ENCODE measurements around the gene BLID.

The BLID gene

GRCh38 chr11:122140500-122140899, 24.5 kb upstream of the BLID start:
- DNase-seq (ENCODE audit: low read depth in 2 of 2, low spot score in 1 of 2), result no peak

GRCh38 chr11:122139595-122139866, 23.5 kb upstream of the BLID start:
- no peak for DNase-seq (ENCODE audit: low read depth in 2 of 2, low spot score in 1 of 2)

GRCh38 chr11:122138744-122139594, 23.0 kb upstream of the BLID start:
- DNase-seq (ENCODE audit: low read depth in 2 of 2, low spot score in 1 of 2), result no peak

- DNase-seq (ENCODE audit: low read depth in 2 of 2, low spot score in 1 of 2), result no peak
Measured at GRCh38 chr11:122137078-122137793, 21.2 kb upstream of the BLID start.

GRCh38 chr11:122131126-122131525, 15.1 kb upstream of the BLID start:
- DNase-seq (ENCODE audit: low read depth in 2 of 2, low spot score in 1 of 2), result no peak

GRCh38 chr11:122128146-122128545, 12.1 kb upstream of the BLID start:
- DNase-seq (ENCODE audit: low read depth in 2 of 2, low spot score in 1 of 2), result no peak

- DNase-seq (ENCODE audit: low read depth in 2 of 2, low spot score in 1 of 2), result no peak
Measured at GRCh38 chr11:122127020-122127419, 11.0 kb upstream of the BLID start.

GRCh38 chr11:122126024-122126688, 10.1 kb upstream of the BLID start:
- DNase-seq (ENCODE audit: low read depth in 2 of 2, low spot score in 1 of 2), result no peak

GRCh38 chr11:122123263-122123929, 7.4 kb upstream of the BLID start:
- no peak for DNase-seq (ENCODE audit: low read depth in 2 of 2, low spot score in 1 of 2)

- no peak for DNase-seq (ENCODE audit: low read depth in 2 of 2, low spot score in 1 of 2)
Measured at GRCh38 chr11:122122179-122122578, 6.2 kb upstream of the BLID start.

- DNase-seq (ENCODE audit: low read depth in 2 of 2, low spot score in 1 of 2), result no peak
Measured at GRCh38 chr11:122120096-122120495, 4.1 kb upstream of the BLID start.

- no peak for DNase-seq (ENCODE audit: low read depth in 2 of 2, low spot score in 1 of 2)
Measured at GRCh38 chr11:122116591-122116990, 576 bp upstream of the BLID start.

- DNase-seq (ENCODE audit: low read depth in 2 of 2, low spot score in 1 of 2), result no peak
Measured at GRCh38 chr11:122114976-122115375, 1.0 kb downstream of the BLID start.

- no peak for DNase-seq (ENCODE audit: low read depth in 2 of 2, low spot score in 1 of 2)
Measured at GRCh38 chr11:122113836-122114825, 1.9 kb downstream of the BLID start.

- DNase-seq (ENCODE audit: low read depth in 2 of 2, low spot score in 1 of 2), result no peak
Measured at GRCh38 chr11:122112470-122113365, 3.3 kb downstream of the BLID start.

- no peak for DNase-seq (ENCODE audit: low read depth in 2 of 2, low spot score in 1 of 2)
Measured at GRCh38 chr11:122109932-122110331, 6.1 kb downstream of the BLID start.

GRCh38 chr11:122108828-122109227, 7.2 kb downstream of the BLID start:
- DNase-seq (ENCODE audit: low read depth in 2 of 2, low spot score in 1 of 2), result no peak

GRCh38 chr11:122108192-122108799, 7.7 kb downstream of the BLID start:
- no peak for DNase-seq (ENCODE audit: low read depth in 2 of 2, low spot score in 1 of 2)

GRCh38 chr11:122107566-122107965, 8.4 kb downstream of the BLID start:
- DNase-seq (ENCODE audit: low read depth in 2 of 2, low spot score in 1 of 2), result no peak

All from stimulated activated CD8-positive, alpha-beta memory T cell treated with anti-CD3 and anti-CD28 coated beads, Interleukin-4, amount 100 ng/mL, for 4 hours (primary cell).